Measurements from ENCODE around the gene LYPLAL1.

DNA sequence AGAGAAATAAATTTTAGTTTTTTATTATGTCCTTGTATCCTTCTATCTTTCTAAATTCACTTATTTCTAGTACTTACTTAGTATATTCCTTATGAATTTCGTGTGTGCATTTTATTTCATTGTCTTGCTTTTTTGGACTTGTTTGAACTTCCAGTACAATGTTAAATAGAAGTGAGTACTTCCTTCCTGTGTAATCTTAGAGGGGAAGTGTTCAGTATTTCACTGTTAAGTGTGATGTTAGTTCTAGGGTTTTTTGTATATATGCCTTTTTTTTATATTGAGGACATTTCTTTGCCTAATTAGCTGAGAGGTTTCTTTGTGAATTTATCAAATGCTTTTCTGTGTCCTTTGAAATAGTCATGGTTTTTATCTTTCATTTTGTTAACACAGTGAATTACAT is 10.7 kb downstream of the LYPLAL1 start:
- TF ChIP-seq POLR2AphosphoS5 (IDR thresholded peaks at IDR 0.05; ENCODE audit: borderline replicate concordance, low read depth, low read length) (no peak), EZH2 (IDR thresholded peaks at IDR 0.05) (no peak), FOXP2 (optimal IDR thresholded peaks at IDR 0.05; ENCODE audit: control extremely low read depth, extremely low read length, insufficient read depth) (no peak)

All from SK-N-MC (cell line).